Uterus (tissue), 2 donors: ENCODE data around the gene NUP62.

Source experiments
- POLR2A ChIP-seq, 2 donors: fragments of 450-650 bp; IDR thresholded peaks; one replicate each; pipeline ENCODE4 v1.6.1; 2016; ENCODE audit warnings: antibody characterized with exemption in 2 of 2, mild to moderate bottlenecking in 1 of 2, moderate library complexity in 1 of 2
- TF ChIP-seq, protein P1 (sequence below), 4 experiments: fragments of 200-600 bp in 2 of 4; fragments of 450-650 bp in 2 of 4; sonication (generic) in 2 of 4; IDR thresholded peaks; one replicate each; pipeline ENCODE4 v1.5.1; 2016 to 2019; ENCODE audit warnings: antibody characterized with exemption in 4 of 4, mild to moderate bottlenecking in 2 of 4, moderate library complexity in 1 of 4

DNA sequence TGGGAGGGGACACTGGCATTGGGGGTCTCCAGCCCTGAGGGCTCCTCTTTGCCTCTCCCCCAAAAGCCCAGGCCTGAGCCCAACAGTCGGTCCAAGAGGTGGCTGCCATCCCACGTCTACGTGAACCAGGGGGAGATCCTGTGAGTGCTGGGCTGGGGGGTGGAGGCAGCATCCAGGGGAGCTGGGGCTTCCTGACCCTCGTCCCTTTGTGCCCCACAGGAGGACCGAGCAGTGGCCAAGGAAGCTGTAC lies 71.5 kb downstream of the NUP62 start:
- TF ChIP-seq, protein P1, sequence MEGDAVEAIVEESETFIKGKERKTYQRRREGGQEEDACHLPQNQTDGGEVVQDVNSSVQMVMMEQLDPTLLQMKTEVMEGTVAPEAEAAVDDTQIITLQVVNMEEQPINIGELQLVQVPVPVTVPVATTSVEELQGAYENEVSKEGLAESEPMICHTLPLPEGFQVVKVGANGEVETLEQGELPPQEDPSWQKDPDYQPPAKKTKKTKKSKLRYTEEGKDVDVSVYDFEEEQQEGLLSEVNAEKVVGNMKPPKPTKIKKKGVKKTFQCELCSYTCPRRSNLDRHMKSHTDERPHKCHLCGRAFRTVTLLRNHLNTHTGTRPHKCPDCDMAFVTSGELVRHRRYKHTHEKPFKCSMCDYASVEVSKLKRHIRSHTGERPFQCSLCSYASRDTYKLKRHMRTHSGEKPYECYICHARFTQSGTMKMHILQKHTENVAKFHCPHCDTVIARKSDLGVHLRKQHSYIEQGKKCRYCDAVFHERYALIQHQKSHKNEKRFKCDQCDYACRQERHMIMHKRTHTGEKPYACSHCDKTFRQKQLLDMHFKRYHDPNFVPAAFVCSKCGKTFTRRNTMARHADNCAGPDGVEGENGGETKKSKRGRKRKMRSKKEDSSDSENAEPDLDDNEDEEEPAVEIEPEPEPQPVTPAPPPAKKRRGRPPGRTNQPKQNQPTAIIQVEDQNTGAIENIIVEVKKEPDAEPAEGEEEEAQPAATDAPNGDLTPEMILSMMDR (IDR thresholded peaks at IDR 0.05) = no peak
- no peak for TF ChIP-seq POLR2A (IDR thresholded peaks at IDR 0.05)
